ENCODE data around the gene TPCN2. TPM values are rescaled to one million over a fixed set of nuclear protein-coding genes. Genes with fewer than 3 reads are reported as not detected.

The TPCN2 gene
- total RNA-seq, 1 experiment from 2014 or later: 28.9 TPM

GRCh38 chr11:69154211-69154913 lies 105.6 kb downstream of the TPCN2 start:
- H3K27me3 ChIP-seq (replicated peaks; ENCODE audit: insufficient read depth, low read depth, low read length, poor library complexity): no peaks in the 10 kb centered on the region
- no peaks in the 10 kb centered on the region for H3K36me3 ChIP-seq (ENCODE audit: insufficient read depth, low read length, poor library complexity, severe bottlenecking)
- no peak overlapping the region for H3K27ac ChIP-seq (ENCODE audit: low read depth, low read length, poor library complexity, severe bottlenecking)
- ChIA-PET POLR2A (ENCODE audit: low non-redundant PET) (no interaction called here), CTCF (no interaction called here)
- H3K4me3 ChIP-seq (ENCODE audit: low read depth, low read length, poor library complexity, severe bottlenecking): no peak overlapping the region
- TF ChIP-seq CTCF (conservative IDR thresholded peaks at IDR 0.05; ENCODE audit: low read depth, low read length): no peak
- TF ChIP-seq EZH2 (IDR thresholded peaks at IDR 0.05; ENCODE audit: borderline replicate concordance, low read depth, low read length, poor library complexity, severe bottlenecking): no peak
- H3K9me3 ChIP-seq (ENCODE audit: low read depth, low read length, poor library complexity, severe bottlenecking): peaks cover 4% of the 10 kb centered on the region
- peaks cover 20% of the 10 kb centered on the region for H3K4me1 ChIP-seq (ENCODE audit: insufficient read depth, low read length, poor library complexity, severe bottlenecking)
- BruUV-seq (replicated peaks): no TSS peak
- intact Hi-C loops (cut with micrococcal nuclease; ENCODE audit: unreplicated experiment): no loop called here
- no peak for DNase-seq (ENCODE audit: low spot score)

- ChIA-PET CTCF (no interaction called here), POLR2A (ENCODE audit: low non-redundant PET) (no interaction called here)
- no peak for TF ChIP-seq EZH2 (IDR thresholded peaks at IDR 0.05; ENCODE audit: borderline replicate concordance, low read depth, low read length, poor library complexity, severe bottlenecking)
- no peak for TF ChIP-seq CTCF (conservative IDR thresholded peaks at IDR 0.05; ENCODE audit: low read depth, low read length)
- Histone ChIP-seq H3K9me3 (ENCODE audit: low read depth, low read length, poor library complexity, severe bottlenecking) (peaks cover 4% of the 10 kb centered on the region), H3K36me3 (ENCODE audit: insufficient read depth, low read length, poor library complexity, severe bottlenecking) (no peaks in the 10 kb centered on the region), H3K4me3 (ENCODE audit: low read depth, low read length, poor library complexity, severe bottlenecking) (no peak overlapping the region), H3K27me3 (replicated peaks; ENCODE audit: insufficient read depth, low read depth, low read length, poor library complexity) (no peaks in the 10 kb centered on the region), H3K27ac (ENCODE audit: low read depth, low read length, poor library complexity, severe bottlenecking) (no peak overlapping the region), H3K4me1 (ENCODE audit: insufficient read depth, low read length, poor library complexity, severe bottlenecking) (peaks cover 20% of the 10 kb centered on the region)
- no peak for DNase-seq (ENCODE audit: low spot score)
- no TSS peak for BruUV-seq (replicated peaks)
- intact Hi-C loops (cut with micrococcal nuclease; ENCODE audit: unreplicated experiment): no loop called here
Measured at GRCh38 chr11:69154938-69155301, 106.2 kb downstream of the TPCN2 start.

GRCh38 chr11:69155302-69156234 lies 106.8 kb downstream of the TPCN2 start, which contains the start of gene SMIM38:
SMIM38 (plus strand) TSS chr11:69155935; CDS start chr11:69157847, 1,912 bp downstream.
- intact Hi-C loops (cut with micrococcal nuclease; ENCODE audit: unreplicated experiment): no loop called here
- no TSS peak for BruUV-seq (replicated peaks)
- Histone ChIP-seq H3K4me1 (ENCODE audit: insufficient read depth, low read length, poor library complexity, severe bottlenecking) (peaks cover 20% of the 10 kb centered on the region), H3K27me3 (replicated peaks; ENCODE audit: insufficient read depth, low read depth, low read length, poor library complexity) (no peaks in the 10 kb centered on the region), H3K4me3 (ENCODE audit: low read depth, low read length, poor library complexity, severe bottlenecking) (no peak within 1 kb of the TSS), H3K36me3 (ENCODE audit: insufficient read depth, low read length, poor library complexity, severe bottlenecking) (no peaks in the 10 kb centered on the region), H3K27ac (ENCODE audit: low read depth, low read length, poor library complexity, severe bottlenecking) (peak within 1 kb of the TSS; percentile 62), H3K9me3 (ENCODE audit: low read depth, low read length, poor library complexity, severe bottlenecking) (peaks cover 2% of the 10 kb centered on the region)
- no peak for DNase-seq (ENCODE audit: low spot score)
- no peak for TF ChIP-seq CTCF (conservative IDR thresholded peaks at IDR 0.05; ENCODE audit: low read depth, low read length)
- POLR2A ChIA-PET (ENCODE audit: low non-redundant PET): no interaction called here
- CTCF ChIA-PET: no interaction called here

All from A673 (cell line).